ENCODE data around the gene FFAR4. TPM values are rescaled to one million over a fixed set of nuclear protein-coding genes. Genes with fewer than 3 reads are reported as not detected.

FFAR4 gene
- total RNA-seq, 1 donor from 2014 or later = not detected

DNA sequence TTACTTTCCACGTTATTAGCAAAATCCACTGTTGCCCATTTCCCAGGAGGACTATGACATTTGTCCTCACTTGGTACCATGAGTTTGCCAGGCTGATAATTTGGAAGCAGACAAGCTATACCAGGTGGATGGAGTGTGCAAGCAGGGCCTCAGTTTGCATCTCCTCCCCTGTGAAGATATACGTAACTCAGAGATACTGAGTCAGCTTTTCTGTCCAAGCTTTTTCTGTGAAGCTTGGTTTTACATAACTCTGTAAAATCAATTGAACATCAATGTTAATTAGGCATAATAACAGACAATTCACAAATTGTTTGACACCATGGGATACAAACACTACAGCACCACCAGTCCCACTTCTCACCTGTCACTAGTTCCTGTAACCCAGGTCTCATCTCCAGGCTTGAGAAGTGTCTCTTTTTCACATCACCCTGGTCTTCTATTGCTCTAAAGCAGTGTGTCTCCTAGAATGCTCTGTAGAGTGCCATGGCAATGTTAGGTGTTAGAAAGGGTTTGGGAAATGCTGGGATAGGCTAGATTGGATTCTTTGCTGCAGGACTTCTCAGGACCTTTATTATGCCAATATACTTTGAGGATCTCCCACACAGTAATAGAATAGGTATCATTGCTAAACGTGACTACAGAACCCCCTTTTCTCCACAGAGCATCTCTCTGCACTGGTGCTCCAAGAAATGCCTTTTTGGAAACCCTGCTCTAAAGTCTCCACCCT is 13.7 kb downstream of the FFAR4 start:
- TF ChIP-seq, protein P1, sequence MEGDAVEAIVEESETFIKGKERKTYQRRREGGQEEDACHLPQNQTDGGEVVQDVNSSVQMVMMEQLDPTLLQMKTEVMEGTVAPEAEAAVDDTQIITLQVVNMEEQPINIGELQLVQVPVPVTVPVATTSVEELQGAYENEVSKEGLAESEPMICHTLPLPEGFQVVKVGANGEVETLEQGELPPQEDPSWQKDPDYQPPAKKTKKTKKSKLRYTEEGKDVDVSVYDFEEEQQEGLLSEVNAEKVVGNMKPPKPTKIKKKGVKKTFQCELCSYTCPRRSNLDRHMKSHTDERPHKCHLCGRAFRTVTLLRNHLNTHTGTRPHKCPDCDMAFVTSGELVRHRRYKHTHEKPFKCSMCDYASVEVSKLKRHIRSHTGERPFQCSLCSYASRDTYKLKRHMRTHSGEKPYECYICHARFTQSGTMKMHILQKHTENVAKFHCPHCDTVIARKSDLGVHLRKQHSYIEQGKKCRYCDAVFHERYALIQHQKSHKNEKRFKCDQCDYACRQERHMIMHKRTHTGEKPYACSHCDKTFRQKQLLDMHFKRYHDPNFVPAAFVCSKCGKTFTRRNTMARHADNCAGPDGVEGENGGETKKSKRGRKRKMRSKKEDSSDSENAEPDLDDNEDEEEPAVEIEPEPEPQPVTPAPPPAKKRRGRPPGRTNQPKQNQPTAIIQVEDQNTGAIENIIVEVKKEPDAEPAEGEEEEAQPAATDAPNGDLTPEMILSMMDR (IDR thresholded peaks at IDR 0.05) = no peak
- Histone ChIP-seq H3K9me3 (no peaks in the 10 kb centered on the region), H3K27me3 (no peaks in the 10 kb centered on the region), H3K36me3 (no peaks in the 10 kb centered on the region), H3K4me3 (no peak overlapping the region), H3K4me1 (no peaks in the 10 kb centered on the region), H3K27ac (no peak overlapping the region)
- no peak for DNase-seq (ENCODE audit: low spot score in 2 of 2)
- intact Hi-C loops (cut with DNase I) = no loop called here

DNA sequence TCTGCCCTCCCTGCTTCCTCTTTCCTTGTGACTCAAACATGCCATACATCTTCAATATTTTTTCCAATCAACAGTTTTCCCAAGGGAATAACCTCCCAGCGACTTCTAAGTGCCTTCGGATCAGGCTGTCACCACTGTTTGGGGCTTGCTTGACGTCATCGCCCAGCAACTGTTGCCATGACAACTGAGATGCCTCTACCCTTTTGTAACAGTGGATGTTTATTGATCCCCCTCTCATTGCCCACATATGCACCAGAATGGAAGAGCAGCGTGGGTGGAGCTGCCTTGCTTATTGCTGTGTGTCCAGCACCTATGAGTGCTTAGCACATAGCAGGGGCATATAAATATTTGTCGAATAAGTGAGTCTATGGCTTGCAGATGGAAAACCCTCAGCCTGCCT is 14.4 kb downstream of the FFAR4 start:
- Histone ChIP-seq H3K27me3 (no peaks in the 10 kb centered on the region), H3K9me3 (no peaks in the 10 kb centered on the region), H3K27ac (no peak overlapping the region), H3K4me3 (no peak overlapping the region), H3K36me3 (no peaks in the 10 kb centered on the region), H3K4me1 (no peaks in the 10 kb centered on the region)
- TF ChIP-seq, protein P1 (IDR thresholded peaks at IDR 0.05) = no peak
- intact Hi-C loops (cut with DNase I) = no loop called here
- DNase-seq (ENCODE audit: low spot score in 2 of 2) = no peak

DNA sequence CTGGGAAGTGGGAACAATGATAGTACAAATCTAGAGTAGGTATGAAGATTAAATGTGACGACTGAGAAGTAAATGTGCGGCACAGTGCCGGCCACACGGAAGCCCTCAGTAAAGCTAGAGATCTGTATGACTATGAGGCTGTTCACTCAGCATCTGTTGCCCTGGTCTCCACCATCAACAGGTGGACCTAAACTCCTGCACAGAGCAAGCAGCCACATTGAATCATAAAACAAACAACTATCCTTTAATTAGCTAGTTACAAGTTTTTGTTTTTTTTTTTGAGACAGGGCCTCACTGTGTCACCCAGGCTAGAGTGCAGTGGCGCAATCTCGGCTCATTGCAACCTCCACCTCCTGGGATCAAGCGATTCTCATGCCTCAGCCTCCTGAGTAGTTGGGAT is 18.0 kb downstream of the FFAR4 start:
- Histone ChIP-seq H3K9me3 (no peaks in the 10 kb centered on the region), H3K4me3 (no peak overlapping the region), H3K27ac (no peak overlapping the region), H3K27me3 (no peaks in the 10 kb centered on the region), H3K4me1 (no peaks in the 10 kb centered on the region), H3K36me3 (no peaks in the 10 kb centered on the region)
- intact Hi-C loops (cut with DNase I) = no loop called here
- DNase-seq (ENCODE audit: low spot score in 2 of 2) = no peak
- TF ChIP-seq, protein P1 (IDR thresholded peaks at IDR 0.05) = no peak

DNA sequence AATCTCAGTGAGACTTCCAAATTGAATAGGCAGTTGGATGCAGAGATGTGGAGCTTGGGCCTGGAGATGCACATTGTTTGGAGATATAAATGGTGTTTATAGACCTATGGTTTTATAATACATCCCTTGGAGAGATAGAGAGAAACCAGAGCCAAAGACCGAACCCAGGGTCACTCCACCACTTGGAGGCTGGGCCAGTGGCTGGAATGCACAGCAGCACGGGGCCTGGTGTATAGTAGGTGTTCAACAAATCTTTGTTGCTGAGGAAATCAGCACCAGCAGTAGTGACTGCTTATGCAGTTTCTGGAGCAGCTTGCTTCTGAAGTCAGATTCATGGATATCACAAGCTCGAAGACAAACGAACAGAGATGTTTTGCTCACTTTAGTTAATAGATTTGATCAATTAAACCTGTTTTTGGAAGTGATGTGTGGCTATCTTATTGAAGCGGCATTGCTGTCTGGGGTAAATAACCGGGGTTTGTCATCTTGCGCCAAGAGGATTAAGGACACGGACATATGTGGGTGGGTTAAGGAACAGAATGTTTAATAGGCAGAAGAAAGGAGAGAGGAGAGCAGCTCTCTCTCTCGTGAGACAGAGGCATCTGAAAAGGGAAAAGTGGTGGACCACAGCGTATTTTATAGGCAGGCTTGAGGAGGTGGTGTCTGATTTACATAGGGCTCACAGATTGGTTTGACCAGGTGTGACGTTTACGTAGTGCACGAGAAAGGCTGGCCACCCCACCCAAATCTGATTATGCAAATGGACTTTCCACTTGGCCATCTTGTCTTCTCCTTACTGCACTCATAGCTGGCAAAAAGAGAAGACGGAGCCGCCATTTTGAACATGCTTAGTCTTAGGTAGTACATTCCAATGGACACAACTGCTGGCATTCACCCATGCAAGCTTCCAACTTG is 23.4 kb downstream of the FFAR4 start:
- Histone ChIP-seq H3K36me3 (no peaks in the 10 kb centered on the region), H3K27ac (no peak overlapping the region), H3K4me3 (no peak overlapping the region), H3K4me1 (no peaks in the 10 kb centered on the region), H3K9me3 (no peaks in the 10 kb centered on the region), H3K27me3 (no peaks in the 10 kb centered on the region)
- DNase-seq (ENCODE audit: low spot score in 2 of 2) = no peak
- intact Hi-C loops (cut with DNase I) = no loop called here
- TF ChIP-seq, protein P1 (IDR thresholded peaks at IDR 0.05) = no peak

DNA sequence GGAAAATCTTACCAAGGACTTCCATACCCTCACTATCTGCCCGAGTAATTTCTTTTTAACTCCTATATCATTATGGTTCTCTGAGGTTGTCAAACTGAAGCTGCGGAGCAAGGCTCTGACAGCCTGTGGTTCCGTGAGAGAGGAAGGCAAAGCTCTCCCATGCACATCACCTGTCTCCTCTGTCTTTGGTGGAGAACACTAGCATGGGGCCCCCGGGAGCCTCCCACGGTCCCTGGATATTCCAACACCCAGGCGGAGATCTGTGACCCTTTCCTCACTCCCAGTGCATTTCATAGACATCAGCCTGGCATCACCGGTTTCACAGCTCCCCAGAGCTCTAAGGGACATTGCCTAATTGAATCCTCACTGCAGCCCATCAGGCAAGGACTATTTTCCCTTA is 24.2 kb downstream of the FFAR4 start:
- H3K36me3 ChIP-seq = no peaks in the 10 kb centered on the region
- H3K27ac ChIP-seq = no peak overlapping the region
- no peak for DNase-seq (ENCODE audit: low spot score in 2 of 2)
- H3K4me3 ChIP-seq = no peak overlapping the region
- TF ChIP-seq, protein P1 (IDR thresholded peaks at IDR 0.05) = no peak
- H3K4me1 ChIP-seq = no peaks in the 10 kb centered on the region
- H3K27me3 ChIP-seq = no peaks in the 10 kb centered on the region
- H3K9me3 ChIP-seq = no peaks in the 10 kb centered on the region
- intact Hi-C loops (cut with DNase I) = no loop called here
